ENCODE results near the gene CENPX. TPM values are rescaled to one million over a fixed set of nuclear protein-coding genes. Genes with fewer than 3 reads are reported as not detected.

Gene CENPX
- total and polyA plus RNA-seq, 2 of the 13 experiments (the other 11 are each of a cell fraction or from before 2014, with no cell fraction given), result 92.7 to 170 TPM

DNA sequence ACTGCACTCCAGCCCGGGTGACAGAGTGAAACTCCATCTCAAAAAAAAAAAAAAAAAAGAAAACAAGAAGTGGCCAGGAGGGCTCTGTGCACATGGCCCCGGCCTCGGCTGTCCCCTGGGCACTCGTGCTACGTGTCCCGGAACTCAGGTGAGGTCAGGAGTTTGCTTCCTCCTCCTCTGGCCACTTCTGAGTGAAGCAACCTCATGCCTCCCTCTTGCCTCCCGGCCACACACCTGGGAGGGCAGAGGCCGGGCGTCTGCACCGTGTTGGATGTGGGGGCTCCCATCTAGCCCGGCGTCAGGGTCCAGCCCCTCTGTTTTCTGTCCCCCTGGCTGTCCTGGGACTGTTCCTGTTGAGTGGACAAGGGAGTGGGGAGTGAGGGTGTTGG is 23.1 kb downstream of the CENPX start:
- peak overlapping the region; percentile 80 for H3K9ac ChIP-seq (ENCODE audit: insufficient read depth, low read depth, low read length)
- H3K36me3 ChIP-seq (replicated peaks in 1 of 2; ENCODE audit: control insufficient read depth in 1 of 2, insufficient read depth in 2 of 2, low read length in 2 of 2), result 0 out of 5 replicates have a peak, but pooled peaks cover 0 to 3% of the 10 kb centered on the region in 2 experiments
- 2% methylated on average over 8 of the region's 12 CpGs for WGBS (ENCODE audit: low lambda C conversion rate)
- no peaks in the 10 kb centered on the region for H3K27me3 ChIP-seq (ENCODE audit: control insufficient read depth in 1 of 2, insufficient read depth in 2 of 2, low read length in 2 of 2)
- DNase-seq (ENCODE audit: low spot score), result peak; percentile 83
- peak overlapping the region; percentile 23 to 61 (median 26); a peak in 5 of 6 replicates for H3K4me3 ChIP-seq (replicated peaks in 1 of 3; ENCODE audit: insufficient read depth in 1 of 3, low read depth in 2 of 3, low read length in 3 of 3)
- FAIRE-seq, result no peak
- no peaks in the 10 kb centered on the region for H3K9me3 ChIP-seq (ENCODE audit: low read length)
- peak overlapping the region; percentile 86 for H3K4me2 ChIP-seq (ENCODE audit: low read depth, low read length)
- in situ Hi-C loops (cut with HindIII; ENCODE audit: extremely low pct_ligation_motif_present, low pct_unique_long_range_greater_than_20kb), result loop anchor here (5.0 kb wide), 1 partner anchor 42 kb away; no protein-coding TSS in a partner anchor
- H4K20me1 ChIP-seq (ENCODE audit: insufficient read depth, low read length), result no peaks in the 10 kb centered on the region
- ChIA-PET POLR2A (interaction anchor here (0.5 to 16.1 kb wide), 9 partner anchors 8 to 288 kb away, joined by 3 to 470 read pairs (median 22); partner anchors contain the start of genes ASPSCR1, CENPX, LRRC45 and NOTUM), CTCF (ENCODE audit: low intra/inter-chr PET ratio, low total read pairs) (interaction anchor here (0.9 to 2.3 kb wide), 2 partner anchors 22 to 40 kb away, joined by 5 to 25 read pairs; partner anchors contain the start of gene NOTUM)
- peaks cover 99% of the 10 kb centered on the region for H3K4me1 ChIP-seq (ENCODE audit: insufficient read depth, low read length)
- peak; percentile 0 for ATAC-seq
- no TSS peak for BruUV-seq (replicated peaks)
- peaks cover 74% of the 10 kb centered on the region for H3K79me2 ChIP-seq (ENCODE audit: insufficient read depth, low read length)
- peak overlapping the region; percentile 95 for H3K27ac ChIP-seq (ENCODE audit: extremely low read length, insufficient read depth, low read length)
- H2AFZ ChIP-seq (ENCODE audit: low read length), result no peak overlapping the region
- intact Hi-C loops (cut with micrococcal nuclease; ENCODE audit: unreplicated experiment), result no loop called here
- TF ChIP-seq ZSCAN31 (CRISPR knock-in tag; IDR thresholded peaks at IDR 0.05; ENCODE audit: low read depth), result peak; percentile 24; the same call in 1 of the 2 replicates
- TF ChIP-seq LCORL (IDR thresholded peaks at IDR 0.05), result no peak
- no peak for TF ChIP-seq LCORL (CRISPR knock-in tag; IDR thresholded peaks at IDR 0.05)
- TF ChIP-seq, protein P1, sequence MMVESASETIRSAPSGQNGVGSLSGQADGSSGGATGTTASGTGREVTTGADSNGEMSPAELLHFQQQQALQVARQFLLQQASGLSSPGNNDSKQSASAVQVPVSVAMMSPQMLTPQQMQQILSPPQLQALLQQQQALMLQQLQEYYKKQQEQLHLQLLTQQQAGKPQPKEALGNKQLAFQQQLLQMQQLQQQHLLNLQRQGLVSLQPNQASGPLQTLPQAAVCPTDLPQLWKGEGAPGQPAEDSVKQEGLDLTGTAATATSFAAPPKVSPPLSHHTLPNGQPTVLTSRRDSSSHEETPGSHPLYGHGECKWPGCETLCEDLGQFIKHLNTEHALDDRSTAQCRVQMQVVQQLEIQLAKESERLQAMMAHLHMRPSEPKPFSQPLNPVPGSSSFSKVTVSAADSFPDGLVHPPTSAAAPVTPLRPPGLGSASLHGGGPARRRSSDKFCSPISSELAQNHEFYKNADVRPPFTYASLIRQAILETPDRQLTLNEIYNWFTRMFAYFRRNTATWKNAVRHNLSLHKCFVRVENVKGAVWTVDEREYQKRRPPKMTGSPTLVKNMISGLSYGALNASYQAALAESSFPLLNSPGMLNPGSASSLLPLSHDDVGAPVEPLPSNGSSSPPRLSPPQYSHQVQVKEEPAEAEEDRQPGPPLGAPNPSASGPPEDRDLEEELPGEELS (CRISPR knock-in tag; IDR thresholded peaks at IDR 0.05), result peak; percentile 15
- no peak for TF ChIP-seq SOX13 (IDR thresholded peaks at IDR 0.05)
- TF ChIP-seq SOX13 (CRISPR knock-in tag; conservative IDR thresholded peaks at IDR 0.05 in 1 of 2, IDR thresholded peaks at IDR 0.05 in 1 of 2), result peak in 1 of 2 experiments; percentile 43; a peak in 2 of 4 replicates
- no peak for TF ChIP-seq NONO (IDR thresholded peaks at IDR 0.05)
- TF ChIP-seq NONO (CRISPR knock-in tag; conservative IDR thresholded peaks at IDR 0.05), result no peak
- no peak for TF ChIP-seq FOXP1 (IDR thresholded peaks at IDR 0.05)
- peak; percentile 37; the same call in 1 of the 2 replicates for TF ChIP-seq FOXP1 (CRISPR knock-in tag; IDR thresholded peaks at IDR 0.05)
- 0 out of 2 replicates have a peak, but pooled peaks have one; percentile 13 for TF ChIP-seq YEATS4 (CRISPR knock-in tag; IDR thresholded peaks at IDR 0.05; ENCODE audit: borderline replicate concordance)
- TF ChIP-seq ZSCAN25 (CRISPR knock-in tag; IDR thresholded peaks at IDR 0.05), result 0 out of 2 replicates have a peak, but pooled peaks have one; percentile 12
- peak; percentile 55; the same call in 1 of the 2 replicates for TF ChIP-seq ZNF710 (CRISPR knock-in tag; IDR thresholded peaks at IDR 0.05; ENCODE audit: borderline replicate concordance)
- TF ChIP-seq, protein P2, sequence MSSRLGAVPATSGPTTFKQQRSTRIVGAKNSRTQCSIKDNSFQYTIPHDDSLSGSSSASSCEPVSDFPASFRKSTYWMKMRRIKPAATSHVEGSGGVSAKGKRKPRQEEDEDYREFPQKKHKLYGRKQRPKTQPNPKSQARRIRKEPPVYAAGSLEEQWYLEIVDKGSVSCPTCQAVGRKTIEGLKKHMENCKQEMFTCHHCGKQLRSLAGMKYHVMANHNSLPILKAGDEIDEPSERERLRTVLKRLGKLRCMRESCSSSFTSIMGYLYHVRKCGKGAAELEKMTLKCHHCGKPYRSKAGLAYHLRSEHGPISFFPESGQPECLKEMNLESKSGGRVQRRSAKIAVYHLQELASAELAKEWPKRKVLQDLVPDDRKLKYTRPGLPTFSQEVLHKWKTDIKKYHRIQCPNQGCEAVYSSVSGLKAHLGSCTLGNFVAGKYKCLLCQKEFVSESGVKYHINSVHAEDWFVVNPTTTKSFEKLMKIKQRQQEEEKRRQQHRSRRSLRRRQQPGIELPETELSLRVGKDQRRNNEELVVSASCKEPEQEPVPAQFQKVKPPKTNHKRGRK (CRISPR knock-in tag; IDR thresholded peaks at IDR 0.05), result no peak
- peak; percentile 77 for TF ChIP-seq MYC (CRISPR knock-in tag; IDR thresholded peaks at IDR 0.05; ENCODE audit: borderline replicate concordance)
- TF ChIP-seq ZNF235 (CRISPR knock-in tag; IDR thresholded peaks at IDR 0.05; ENCODE audit: borderline replicate concordance), result peak; percentile 35; the same call in 1 of the 2 replicates
- peak; percentile 65; the same call in 1 of the 2 replicates for TF ChIP-seq ERF (CRISPR knock-in tag; IDR thresholded peaks at IDR 0.05)
- TF ChIP-seq NFE2 (CRISPR knock-in tag; IDR thresholded peaks at IDR 0.05), result no peak
- peak; percentile 85 for TF ChIP-seq MED1 (CRISPR knock-in tag; IDR thresholded peaks at IDR 0.05)
- peak; percentile 62 for TF ChIP-seq KDM5B (CRISPR knock-in tag; IDR thresholded peaks at IDR 0.05; ENCODE audit: borderline replicate concordance)

Data from HepG2 (cell line).